K562 (cell line): Measurements from ENCODE around the gene CD151. TPM values are rescaled to one million over a fixed set of nuclear protein-coding genes. Genes with fewer than 3 reads are reported as not detected.
A peak's percentile ranks its signal among the peaks of the same experiment; 100 is the strongest.

Experiments
- ATF3 ChIP-seq, 2 experiments: fragments of 450-650 bp in 1 of 2; sonication (generic) in 1 of 2; formaldehyde crosslinking in 1 of 2; IDR thresholded peaks in 1 of 2; conservative IDR thresholded peaks in 1 of 2; 2 replicates each; pipeline versions ENCODE4 v1.6.1 to v1.8.1; 2016 to 2023; ENCODE audit warnings: mild to moderate bottlenecking in 2 of 2, moderate library complexity in 2 of 2, inconsistent platforms in 1 of 2, missing genetic modification reagents in 1 of 2
- ATF7 ChIP-seq: fragments of 450-650 bp; IDR thresholded peaks from 2 replicates; pipeline ENCODE4 v1.7.1; 2014; ENCODE audit warnings: mild to moderate bottlenecking, moderate library complexity
- HMG20B ChIP-seq: fragments of 250-450 bp; sonication (Bioruptor Pico); IDR thresholded peaks from 2 replicates; pipeline ENCODE4 v1.5.0; 2021; ENCODE audit warnings: mild to moderate bottlenecking
- JUNB ChIP-seq: fragments of 450-650 bp; formaldehyde crosslinking; conservative IDR thresholded peaks from 2 replicates; pipeline ENCODE4 v1.4.0; 2020; ENCODE audit warnings: mild to moderate bottlenecking
- PRDM10 ChIP-seq: fragments of 450-650 bp; IDR thresholded peaks from 2 replicates; pipeline ENCODE4 v1.6.1; 2018; ENCODE audit not compliant: partially characterized antibody
- TARDBP ChIP-seq: fragments of 450-650 bp; IDR thresholded peaks from 2 replicates; pipeline ENCODE4 v1.6.1; 2016
- TEAD2 ChIP-seq: fragments of 450-650 bp; IDR thresholded peaks from 2 replicates; pipeline ENCODE4 v1.6.1; 2016; ENCODE audit warnings: missing genetic modification characterization, control low read depth, missing compliant biosample characterization
- USF1 ChIP-seq: sonication (generic); formaldehyde crosslinking; IDR thresholded peaks from 2 replicates; pipeline ENCODE4 v1.9.0; 2022; ENCODE audit warnings: mild to moderate bottlenecking, missing genetic modification reagents
- ZNF395 ChIP-seq: fragments of 200-800 bp; sonication (Bioruptor generic); IDR thresholded peaks from 2 replicates; pipeline ENCODE4 v1.6.1; 2017; ENCODE audit warnings: missing genetic modification characterization, missing compliant biosample characterization
- ZNF407 ChIP-seq: fragments of 450-650 bp; IDR thresholded peaks from 2 replicates; pipeline ENCODE4 v1.6.1; 2016; ENCODE audit warnings: low read depth
- polyA plus RNA-seq, 8 experiments: library from polyadenylated mRNA; depleted of rRNA in 4 of 8; stranded (reverse) in 5 of 8; unstranded in 3 of 8; fragments of >200 nt; fragmentation: Nextera tagmentation in 2 of 8; fragmentation: Illumina TruSeq in 1 of 8; extraction: Ambion mirVana in 2 of 8; extraction: Trizol in 1 of 8; gene quantifications; 2 replicates each; pipeline versions ENCODE4 v1.2.1 to v1.2.3, GENCODE V29; 2011 to 2014; ENCODE audit warnings: inconsistent platforms in 1 of 8, missing spikeins in 1 of 8
- total RNA-seq, 7 experiments: library from RNA; depleted of rRNA in 6 of 7; stranded (reverse); fragments of >200 nt in 6 of 7; fragmentation: Illumina TruSeq in 2 of 7; extraction: Trizol in 2 of 7; gene quantifications; 2 replicates each; pipeline versions ENCODE4 v1.2.1 to v1.2.3, GENCODE V29; 2011 to 2021; ENCODE audit warnings: low replicate concordance in 1 of 7

Gene CD151
- total and polyA plus RNA-seq, 9 of the 15 experiments (the other 6 are each of a cell fraction or from before 2014, with no cell fraction given), result 2.3 to 187 (median 140) TPM

GRCh38 chr11:818396-819128 lies 14.2 kb upstream of the CD151 start, which contains the start of gene PNPLA2 (continued):
- TF ChIP-seq PRDM10 (peak; percentile 10), ZNF395 (CRISPR knock-in tag) (no peak), ZNF407 (no peak), HMG20B (CRISPR knock-in tag) (no peak), TARDBP (no peak), USF1 (CRISPR knock-in tag) (peak; percentile 35; the same call in 1 of the 2 replicates), TEAD2 (tag) (no peak), ATF7 (peak; percentile 70), ATF3 (IDR thresholded peaks at IDR 0.05) (peak; percentile 83), ATF3 (CRISPR knock-in tag; conservative IDR thresholded peaks at IDR 0.05) (no peak), JUNB (CRISPR knock-in tag) (no peak)
- TF ChIP-seq, all 486 proteins: peak for 17
